ENCODE data around the gene RUNX1. TPM values are rescaled to one million over a fixed set of nuclear protein-coding genes. Genes with fewer than 3 reads are reported as not detected.

Gene RUNX1
- total and polyA plus RNA-seq, 2 of the 13 experiments (the other 11 are each of a cell fraction or from before 2014, with no cell fraction given) = 5.4 to 6.4 TPM

DNA sequence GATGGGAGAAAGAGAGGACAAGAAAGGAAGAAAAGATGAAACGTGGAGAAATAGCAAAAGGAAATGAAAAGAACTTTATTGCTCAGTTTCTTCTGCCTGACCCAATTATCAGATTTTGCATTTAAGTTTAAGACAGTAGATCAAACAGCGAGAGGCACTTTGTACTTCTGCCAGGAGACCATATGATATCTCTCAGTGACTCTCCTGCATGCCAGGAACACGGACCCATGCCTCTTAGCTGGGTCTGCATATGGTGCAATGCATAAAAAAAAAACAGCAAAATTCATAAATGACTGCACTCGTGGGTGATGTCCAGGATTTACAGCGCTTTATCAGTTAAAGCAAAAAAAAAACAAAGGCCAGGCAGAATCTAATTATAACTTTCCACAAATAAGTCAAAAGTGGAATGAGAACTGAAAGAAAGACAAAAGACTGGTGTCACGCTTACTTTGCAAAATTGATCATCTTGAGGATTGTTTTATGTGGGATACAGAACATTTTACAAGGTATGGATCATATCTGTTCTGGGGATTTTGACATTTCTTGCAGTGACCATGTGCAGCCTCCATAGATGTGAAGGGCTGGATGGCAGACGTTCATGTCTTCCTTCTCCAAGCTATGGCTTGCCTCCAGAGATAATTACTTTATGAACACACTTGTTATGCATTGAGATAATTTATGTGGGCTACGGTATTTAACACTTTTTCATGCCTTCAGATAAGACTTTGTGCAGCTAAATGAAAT is 79.5 kb downstream of the RUNX1 start (continued):
- TF ChIP-seq, protein P1, sequence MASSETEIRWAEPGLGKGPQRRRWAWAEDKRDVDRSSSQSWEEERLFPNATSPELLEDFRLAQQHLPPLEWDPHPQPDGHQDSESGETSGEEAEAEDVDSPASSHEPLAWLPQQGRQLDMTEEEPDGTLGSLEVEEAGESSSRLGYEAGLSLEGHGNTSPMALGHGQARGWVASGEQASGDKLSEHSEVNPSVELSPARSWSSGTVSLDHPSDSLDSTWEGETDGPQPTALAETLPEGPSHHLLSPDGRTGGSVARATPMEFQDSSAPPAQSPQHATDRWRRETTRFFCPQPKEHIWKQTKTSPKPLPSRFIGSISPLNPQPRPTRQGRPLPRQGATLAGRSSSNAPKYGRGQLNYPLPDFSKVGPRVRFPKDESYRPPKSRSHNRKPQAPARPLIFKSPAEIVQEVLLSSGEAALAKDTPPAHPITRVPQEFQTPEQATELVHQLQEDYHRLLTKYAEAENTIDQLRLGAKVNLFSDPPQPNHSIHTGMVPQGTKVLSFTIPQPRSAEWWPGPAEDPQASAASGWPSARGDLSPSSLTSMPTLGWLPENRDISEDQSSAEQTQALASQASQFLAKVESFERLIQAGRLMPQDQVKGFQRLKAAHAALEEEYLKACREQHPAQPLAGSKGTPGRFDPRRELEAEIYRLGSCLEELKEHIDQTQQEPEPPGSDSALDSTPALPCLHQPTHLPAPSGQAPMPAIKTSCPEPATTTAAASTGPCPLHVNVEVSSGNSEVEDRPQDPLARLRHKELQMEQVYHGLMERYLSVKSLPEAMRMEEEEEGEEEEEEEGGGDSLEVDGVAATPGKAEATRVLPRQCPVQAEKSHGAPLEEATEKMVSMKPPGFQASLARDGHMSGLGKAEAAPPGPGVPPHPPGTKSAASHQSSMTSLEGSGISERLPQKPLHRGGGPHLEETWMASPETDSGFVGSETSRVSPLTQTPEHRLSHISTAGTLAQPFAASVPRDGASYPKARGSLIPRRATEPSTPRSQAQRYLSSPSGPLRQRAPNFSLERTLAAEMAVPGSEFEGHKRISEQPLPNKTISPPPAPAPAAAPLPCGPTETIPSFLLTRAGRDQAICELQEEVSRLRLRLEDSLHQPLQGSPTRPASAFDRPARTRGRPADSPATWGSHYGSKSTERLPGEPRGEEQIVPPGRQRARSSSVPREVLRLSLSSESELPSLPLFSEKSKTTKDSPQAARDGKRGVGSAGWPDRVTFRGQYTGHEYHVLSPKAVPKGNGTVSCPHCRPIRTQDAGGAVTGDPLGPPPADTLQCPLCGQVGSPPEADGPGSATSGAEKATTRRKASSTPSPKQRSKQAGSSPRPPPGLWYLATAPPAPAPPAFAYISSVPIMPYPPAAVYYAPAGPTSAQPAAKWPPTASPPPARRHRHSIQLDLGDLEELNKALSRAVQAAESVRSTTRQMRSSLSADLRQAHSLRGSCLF (CRISPR knock-in tag; IDR thresholded peaks at IDR 0.05; ENCODE audit: borderline replicate concordance) = no peak
- no peak for TF ChIP-seq ZNF567 (CRISPR knock-in tag; IDR thresholded peaks at IDR 0.05; ENCODE audit: borderline replicate concordance)
- no peak for TF ChIP-seq ZFP37 (CRISPR knock-in tag; IDR thresholded peaks at IDR 0.05; ENCODE audit: borderline replicate concordance)
- no peak for TF ChIP-seq MTF1 (CRISPR knock-in tag; IDR thresholded peaks at IDR 0.05)
- TF ChIP-seq PHF5A (CRISPR knock-in tag; IDR thresholded peaks at IDR 0.05; ENCODE audit: low read depth, unreplicated experiment) = no peak
- TF ChIP-seq, protein P2, sequence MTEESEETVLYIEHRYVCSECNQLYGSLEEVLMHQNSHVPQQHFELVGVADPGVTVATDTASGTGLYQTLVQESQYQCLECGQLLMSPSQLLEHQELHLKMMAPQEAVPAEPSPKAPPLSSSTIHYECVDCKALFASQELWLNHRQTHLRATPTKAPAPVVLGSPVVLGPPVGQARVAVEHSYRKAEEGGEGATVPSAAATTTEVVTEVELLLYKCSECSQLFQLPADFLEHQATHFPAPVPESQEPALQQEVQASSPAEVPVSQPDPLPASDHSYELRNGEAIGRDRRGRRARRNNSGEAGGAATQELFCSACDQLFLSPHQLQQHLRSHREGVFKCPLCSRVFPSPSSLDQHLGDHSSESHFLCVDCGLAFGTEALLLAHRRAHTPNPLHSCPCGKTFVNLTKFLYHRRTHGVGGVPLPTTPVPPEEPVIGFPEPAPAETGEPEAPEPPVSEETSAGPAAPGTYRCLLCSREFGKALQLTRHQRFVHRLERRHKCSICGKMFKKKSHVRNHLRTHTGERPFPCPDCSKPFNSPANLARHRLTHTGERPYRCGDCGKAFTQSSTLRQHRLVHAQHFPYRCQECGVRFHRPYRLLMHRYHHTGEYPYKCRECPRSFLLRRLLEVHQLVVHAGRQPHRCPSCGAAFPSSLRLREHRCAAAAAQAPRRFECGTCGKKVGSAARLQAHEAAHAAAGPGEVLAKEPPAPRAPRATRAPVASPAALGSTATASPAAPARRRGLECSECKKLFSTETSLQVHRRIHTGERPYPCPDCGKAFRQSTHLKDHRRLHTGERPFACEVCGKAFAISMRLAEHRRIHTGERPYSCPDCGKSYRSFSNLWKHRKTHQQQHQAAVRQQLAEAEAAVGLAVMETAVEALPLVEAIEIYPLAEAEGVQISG (CRISPR knock-in tag; IDR thresholded peaks at IDR 0.05) = no peak

Measured in HepG2 (cell line).